Measurements from ENCODE around the gene FANCE. TPM values are rescaled to one million over a fixed set of nuclear protein-coding genes. Genes with fewer than 3 reads are reported as not detected.

The FANCE gene
- total and polyA plus RNA-seq, 2 experiments from 2014 or later = 5.4 to 25.5 TPM

GRCh38 chr6:35451354-35452182 is 570 bp upstream of the FANCE start:
- Mint-ChIP-seq H3K36me3 (ENCODE audit: low read depth) (peaks cover 13% of the 10 kb centered on the region), H3K27me3 (ENCODE audit: insufficient read depth, low read depth, poor library complexity) (peaks cover 9% of the 10 kb centered on the region), H3K27ac (no peak overlapping the region), H3K9me3 (no peaks in the 10 kb centered on the region), H3K4me3 (peak overlapping the region; percentile 74), H3K4me1 (peaks cover 30% of the 10 kb centered on the region)
- Histone ChIP-seq H2AFZ (peak overlapping the region; percentile 96), H3K27ac (ENCODE audit: low read depth) (0 out of 2 replicates have a peak overlapping the region, but pooled peaks have one; percentile 6), H3K36me3 (ENCODE audit: insufficient read depth) (0 out of 2 replicates have a peak, but pooled peaks cover 4% of the 10 kb centered on the region), H3K4me2 (peak overlapping the region; percentile 93), H3K4me1 (ENCODE audit: insufficient read depth) (peaks cover 27% of the 10 kb centered on the region), H3K79me2 (replicated peaks; ENCODE audit: insufficient read depth) (peaks cover 6% of the 10 kb centered on the region; the same call in 1 of the 2 replicates), H3F3A (replicated peaks; ENCODE audit: low read depth) (0 out of 2 replicates have a peak, but pooled peaks cover 3% of the 10 kb centered on the region), H3K9me2 (ENCODE audit: insufficient read depth) (no peaks in the 10 kb centered on the region), H4K20me1 (replicated peaks; ENCODE audit: insufficient read depth) (no peaks in the 10 kb centered on the region; the same call in 1 of the 2 replicates), H3K4me3 (peak overlapping the region; percentile 83), H3K27me3 (ENCODE audit: insufficient read depth) (peaks cover 9% of the 10 kb centered on the region; the same call in 1 of the 2 replicates)
- TF ChIP-seq ZNF331 (CRISPR knock-in tag; IDR thresholded peaks at IDR 0.05; ENCODE audit: low read depth) (no peak), ZNF462 (CRISPR knock-in tag; IDR thresholded peaks at IDR 0.05) (no peak), JUNB (IDR thresholded peaks at IDR 0.05; ENCODE audit: unreplicated experiment) (no peak), ZNF114 (CRISPR knock-in tag; IDR thresholded peaks at IDR 0.05) (no peak), REST (IDR thresholded peaks at IDR 0.05; ENCODE audit: unreplicated experiment) (no peak), CREB1 (CRISPR knock-in tag; IDR thresholded peaks at IDR 0.05; ENCODE audit: low read depth) (no peak), EZH2phosphoT487 (IDR thresholded peaks at IDR 0.05; ENCODE audit: unreplicated experiment) (no peak), NANOG (IDR thresholded peaks at IDR 0.05; ENCODE audit: borderline replicate concordance) (no peak), STAT1 (IDR thresholded peaks at IDR 0.05; ENCODE audit: unreplicated experiment) (no peak), EZH2 (IDR thresholded peaks at IDR 0.05; ENCODE audit: low read depth, unreplicated experiment) (no peak), ETS1 (IDR thresholded peaks at IDR 0.05) (no peak), CTCF (conservative IDR thresholded peaks at IDR 0.05; ENCODE audit: low read depth in 2 of 2) (no peak), POLR2AphosphoS5 (IDR thresholded peaks at IDR 0.05; ENCODE audit: low read depth) (no peak)
- ATAC-seq = no peak
- DNase-seq (ENCODE audit: low spot score) = peak; percentile 13
